Dendritic cell treated with granulocyte-macrophage colony-stimulating factor and Interleukin-4, amounts not matched to agents 40 ng/mL and 50 ng/mL, for 4 days (primary cell): ENCODE data around the gene KISS1R.
"Not testable (repeated sequence)": the region's sequence is repeated elsewhere in the genome, so short reads cannot be mapped to it uniquely, and the experiment has no call there.

Experiments
- H3K27ac Mint-ChIP-seq: one replicate; pipeline ENCODE4 v1.8.0; 2022; ENCODE audit warnings: mild to moderate bottlenecking, mixed read lengths
- H3K27me3 Mint-ChIP-seq: one replicate; pipeline ENCODE4 v1.8.0; 2022; ENCODE audit warnings: mild to moderate bottlenecking, mixed read lengths
- H3K36me3 Mint-ChIP-seq: one replicate; pipeline ENCODE4 v1.8.0; 2022; ENCODE audit warnings: low read depth, mixed read lengths
- H3K4me1 Mint-ChIP-seq: one replicate; pipeline ENCODE4 v1.8.0; 2022; ENCODE audit warnings: low read depth, mixed read lengths
- H3K4me3 Mint-ChIP-seq: one replicate; pipeline ENCODE4 v1.8.0; 2022; ENCODE audit warnings: mild to moderate bottlenecking, moderate library complexity, mixed read lengths
- H3K9me3 Mint-ChIP-seq: one replicate; pipeline ENCODE4 v1.8.0; 2022; ENCODE audit warnings: mixed read lengths
- intact Hi-C: fragments of 100-400 bp; cut with micrococcal nuclease; formaldehyde crosslinking; loops from one replicate; pipeline ENCODE4 v1.15.0; 2022

The KISS1R gene

GRCh38 chr19:950352-951066 is 33.4 kb downstream of the KISS1R start:
- H3K4me3 Mint-ChIP-seq: no peak overlapping the region

GRCh38 chr19:952049-952679 is 35.0 kb downstream of the KISS1R start:
- peak overlapping the region; percentile 98 for H3K27ac Mint-ChIP-seq

More at GRCh38 chr19:950352-951066, 33.4 kb downstream of the KISS1R start:
- Mint-ChIP-seq H3K9me3 (no peaks in the 10 kb centered on the region), H3K27me3 (no peaks in the 10 kb centered on the region), H3K4me1 (peaks cover 91% of the 10 kb centered on the region), H3K36me3 (peaks cover 57% of the 10 kb centered on the region), H3K27ac (peak overlapping the region; percentile 98)
- intact Hi-C loops: no loop called here

GRCh38 chr19:952680-953444 is 35.7 kb downstream of the KISS1R start:
- intact Hi-C loops: no loop called here
- Mint-ChIP-seq H3K27me3 (no peaks in the 10 kb centered on the region), H3K4me1 (peaks cover 86% of the 10 kb centered on the region), H3K4me3 (peak overlapping the region; percentile 76), H3K9me3 (no peaks in the 10 kb centered on the region), H3K36me3 (peaks cover 65% of the 10 kb centered on the region), H3K27ac (peak overlapping the region; percentile 98)

More at GRCh38 chr19:952049-952679, 35.0 kb downstream of the KISS1R start:
- H3K4me3 Mint-ChIP-seq: peak overlapping the region; percentile 76
- peaks cover 66% of the 10 kb centered on the region for H3K36me3 Mint-ChIP-seq
- no peaks in the 10 kb centered on the region for H3K27me3 Mint-ChIP-seq
- H3K9me3 Mint-ChIP-seq: no peaks in the 10 kb centered on the region
- intact Hi-C loops: no loop called here
- peaks cover 87% of the 10 kb centered on the region for H3K4me1 Mint-ChIP-seq

GRCh38 chr19:953445-954271 is 36.5 kb downstream of the KISS1R start:
- peak overlapping the region; percentile 76 for H3K4me3 Mint-ChIP-seq
- peaks cover 84% of the 10 kb centered on the region for H3K4me1 Mint-ChIP-seq
- H3K27ac Mint-ChIP-seq: peak overlapping the region; percentile 98
- peaks cover 65% of the 10 kb centered on the region for H3K36me3 Mint-ChIP-seq
- H3K9me3 Mint-ChIP-seq: no peaks in the 10 kb centered on the region
- intact Hi-C loops: no loop called here
- no peaks in the 10 kb centered on the region for H3K27me3 Mint-ChIP-seq

- Mint-ChIP-seq H3K27me3 (no peaks in the 10 kb centered on the region), H3K9me3 (no peaks in the 10 kb centered on the region), H3K27ac (peak overlapping the region; percentile 24), H3K36me3 (peaks cover 68% of the 10 kb centered on the region), H3K4me3 (no peak overlapping the region), H3K4me1 (peaks cover 84% of the 10 kb centered on the region)
- intact Hi-C loops: no loop called here
These were observed 37.1 kb downstream of the KISS1R start for GRCh38 chr19:954272-954671.

- peaks cover 84% of the 10 kb centered on the region for H3K4me1 Mint-ChIP-seq
- H3K4me3 Mint-ChIP-seq: no peak overlapping the region
- peak overlapping the region; percentile 24 for H3K27ac Mint-ChIP-seq
- H3K9me3 Mint-ChIP-seq: no peaks in the 10 kb centered on the region
- peaks cover 69% of the 10 kb centered on the region for H3K36me3 Mint-ChIP-seq
- no peaks in the 10 kb centered on the region for H3K27me3 Mint-ChIP-seq
- intact Hi-C loops: no loop called here
These were observed 37.8 kb downstream of the KISS1R start for GRCh38 chr19:954672-955494.

GRCh38 chr19:955803-956765 is 39.0 kb downstream of the KISS1R start:
- intact Hi-C loops: no loop called here
- no peaks in the 10 kb centered on the region for H3K27me3 Mint-ChIP-seq
- no peak overlapping the region for H3K27ac Mint-ChIP-seq
- H3K4me3 Mint-ChIP-seq: no peak overlapping the region
- peaks cover 79% of the 10 kb centered on the region for H3K36me3 Mint-ChIP-seq
- H3K9me3 Mint-ChIP-seq: no peaks in the 10 kb centered on the region
- H3K4me1 Mint-ChIP-seq: peaks cover 79% of the 10 kb centered on the region

GRCh38 chr19:956766-957440 is 39.8 kb downstream of the KISS1R start:
- no peak overlapping the region for H3K27ac Mint-ChIP-seq
- intact Hi-C loops: no loop called here
- no peaks in the 10 kb centered on the region for H3K27me3 Mint-ChIP-seq
- H3K36me3 Mint-ChIP-seq: peaks cover 87% of the 10 kb centered on the region
- peaks cover 79% of the 10 kb centered on the region for H3K4me1 Mint-ChIP-seq
- H3K9me3 Mint-ChIP-seq: no peaks in the 10 kb centered on the region
- no peak overlapping the region for H3K4me3 Mint-ChIP-seq

- Mint-ChIP-seq H3K4me1 (peaks cover 80% of the 10 kb centered on the region), H3K36me3 (peaks cover 94% of the 10 kb centered on the region)
- intact Hi-C loops, H3K4me3 Mint-ChIP-seq, H3K27ac Mint-ChIP-seq, H3K9me3 Mint-ChIP-seq, H3K27me3 Mint-ChIP-seq: not testable (repeated sequence)
These were observed 40.4 kb downstream of the KISS1R start for GRCh38 chr19:957578-957977.

GRCh38 chr19:958967-959855 is 42.1 kb downstream of the KISS1R start:
- Mint-ChIP-seq H3K9me3 (no peaks in the 10 kb centered on the region), H3K27me3 (no peaks in the 10 kb centered on the region), H3K27ac (peak overlapping the region; percentile 35), H3K4me3 (no peak overlapping the region), H3K36me3 (peaks cover 98% of the 10 kb centered on the region), H3K4me1 (peaks cover 69% of the 10 kb centered on the region)
- intact Hi-C loops: no loop called here

GRCh38 chr19:960020-960419 is 42.9 kb downstream of the KISS1R start:
- Mint-ChIP-seq H3K4me1 (peaks cover 61% of the 10 kb centered on the region), H3K36me3 (peaks cover 98% of the 10 kb centered on the region), H3K27ac (no peak overlapping the region), H3K4me3 (no peak overlapping the region), H3K9me3 (no peaks in the 10 kb centered on the region), H3K27me3 (no peaks in the 10 kb centered on the region)
- intact Hi-C loops: no loop called here
